Karpas-422 (cell line): ENCODE data around the gene ZNF710. TPM values are rescaled to one million over a fixed set of nuclear protein-coding genes. Genes with fewer than 3 reads are reported as not detected.

Experiments
- DNase-seq: peaks from one replicate; pipeline ENCODE4 v3.0.0-alpha.2; 2015
- H2AFZ ChIP-seq: fragments of 200-600 bp; sonication (generic); 2 replicates; pipeline ENCODE4 v1.6.1; 2014; ENCODE audit warnings: antibody characterized with exemption, low read length, mixed read lengths
- H3K27ac ChIP-seq: fragments of 200-600 bp; sonication (generic); 2 replicates; pipeline ENCODE4 v1.5.1; 2014; ENCODE audit warnings: mild to moderate bottlenecking, low read length, moderate library complexity
- H3K27me3 ChIP-seq: fragments of 200-600 bp; sonication (generic); 2 replicates; pipeline ENCODE4 v1.6.1; 2014; ENCODE audit warnings: low read length, mixed read lengths
- H3K36me3 ChIP-seq: fragments of 200-600 bp; sonication (generic); 2 replicates; pipeline ENCODE4 v1.6.1; 2014; ENCODE audit warnings: low read length, mixed read lengths; ENCODE audit not compliant: insufficient read depth
- H3K4me1 ChIP-seq: fragments of 200-600 bp; sonication (generic); 2 replicates; pipeline ENCODE4 v1.6.1; 2014; ENCODE audit warnings: mild to moderate bottlenecking, low read length, mixed read lengths
- H3K4me2 ChIP-seq: fragments of 200-600 bp; sonication (generic); 2 replicates; pipeline ENCODE4 v1.6.1; 2014; ENCODE audit warnings: low read length, low read depth, mild to moderate bottlenecking; ENCODE audit not compliant: poor library complexity, severe bottlenecking
- H3K4me3 ChIP-seq: fragments of 200-600 bp; sonication (generic); 2 replicates; pipeline ENCODE4 v1.5.1; 2014; ENCODE audit warnings: mild to moderate bottlenecking, antibody characterized with exemption, low read length, mixed read lengths
- H3K79me2 ChIP-seq: fragments of 200-600 bp; sonication (generic); 2 replicates; pipeline ENCODE4 v1.6.1; 2014; ENCODE audit warnings: mild to moderate bottlenecking, low read length, mixed read lengths
- H3K9ac ChIP-seq: fragments of 200-600 bp; sonication (generic); 2 replicates; pipeline ENCODE4 v1.6.0; 2014; ENCODE audit warnings: low read length
- H3K9me2 ChIP-seq: fragments of 200-600 bp; sonication (generic), shearing (Covaris generic); replicated peaks from 2 replicates; pipeline ENCODE4 v1.6.0; 2014; ENCODE audit warnings: mild to moderate bottlenecking, low read length, moderate library complexity; ENCODE audit not compliant: insufficient read depth
- H3K9me3 ChIP-seq: fragments of 300-700, 200-600 bp; sonication (generic); 2 replicates; pipeline ENCODE4 v1.6.1; 2014; ENCODE audit warnings: low read length, mixed read lengths
- H4K20me1 ChIP-seq: fragments of 200-600 bp; sonication (generic); 2 replicates; pipeline ENCODE4 v1.6.1; 2014; ENCODE audit warnings: mild to moderate bottlenecking, antibody characterized with exemption, low read length, low read depth; ENCODE audit not compliant: insufficient read depth
- total RNA-seq: library from RNA; depleted of rRNA; stranded (reverse); fragments of >200 nt; shearing (Covaris generic); gene quantifications from 2 replicates; pipeline ENCODE4 v1.2.3, GENCODE V29; 2014; ENCODE audit warnings: low replicate concordance

The ZNF710 gene
- total RNA-seq, 1 experiment from 2014 or later: 25.2 TPM

DNA sequence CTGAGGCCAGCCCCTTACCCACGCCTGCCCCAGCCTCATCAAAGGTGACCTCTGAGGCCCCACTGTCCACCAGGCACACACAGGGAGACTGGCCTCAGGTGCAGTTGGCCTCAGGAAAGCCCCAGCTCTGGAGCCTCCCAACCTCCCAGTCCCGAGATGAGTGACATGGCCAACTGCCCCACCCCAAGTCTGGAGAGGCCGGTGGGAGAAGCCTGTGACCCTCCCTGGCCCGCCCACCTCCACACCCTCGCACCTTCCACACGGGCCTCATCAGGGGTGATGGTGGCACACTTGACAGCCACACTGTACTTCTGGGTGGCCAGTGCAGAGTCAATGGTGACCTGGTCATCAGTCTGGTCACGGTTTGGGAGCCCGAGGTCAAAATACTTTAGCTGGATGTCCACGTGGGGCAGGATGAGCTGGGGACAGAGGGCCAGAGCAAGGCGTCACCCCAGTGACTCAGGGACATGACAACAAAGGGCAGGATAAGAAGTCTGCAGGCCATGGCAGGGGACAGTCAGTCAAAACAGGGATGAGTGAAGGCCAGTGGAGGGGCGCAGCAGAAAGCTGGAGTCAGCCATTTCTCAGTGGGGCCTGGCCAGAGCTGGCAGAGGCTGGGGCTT lies 89.2 kb downstream of the ZNF710 start:
- Histone ChIP-seq H3K27ac (no peak overlapping the region), H4K20me1 (no peaks in the 10 kb centered on the region), H3K9me2 (no peaks in the 10 kb centered on the region), H3K4me2 (no peak overlapping the region), H3K27me3 (no peaks in the 10 kb centered on the region), H3K4me1 (peaks cover 4% of the 10 kb centered on the region), H3K9ac (no peak overlapping the region), H2AFZ (no peak overlapping the region), H3K79me2 (peaks cover 15% of the 10 kb centered on the region), H3K36me3 (peaks cover 11% of the 10 kb centered on the region), H3K9me3 (no peaks in the 10 kb centered on the region), H3K4me3 (no peak overlapping the region)
- DNase-seq: no peak

DNA sequence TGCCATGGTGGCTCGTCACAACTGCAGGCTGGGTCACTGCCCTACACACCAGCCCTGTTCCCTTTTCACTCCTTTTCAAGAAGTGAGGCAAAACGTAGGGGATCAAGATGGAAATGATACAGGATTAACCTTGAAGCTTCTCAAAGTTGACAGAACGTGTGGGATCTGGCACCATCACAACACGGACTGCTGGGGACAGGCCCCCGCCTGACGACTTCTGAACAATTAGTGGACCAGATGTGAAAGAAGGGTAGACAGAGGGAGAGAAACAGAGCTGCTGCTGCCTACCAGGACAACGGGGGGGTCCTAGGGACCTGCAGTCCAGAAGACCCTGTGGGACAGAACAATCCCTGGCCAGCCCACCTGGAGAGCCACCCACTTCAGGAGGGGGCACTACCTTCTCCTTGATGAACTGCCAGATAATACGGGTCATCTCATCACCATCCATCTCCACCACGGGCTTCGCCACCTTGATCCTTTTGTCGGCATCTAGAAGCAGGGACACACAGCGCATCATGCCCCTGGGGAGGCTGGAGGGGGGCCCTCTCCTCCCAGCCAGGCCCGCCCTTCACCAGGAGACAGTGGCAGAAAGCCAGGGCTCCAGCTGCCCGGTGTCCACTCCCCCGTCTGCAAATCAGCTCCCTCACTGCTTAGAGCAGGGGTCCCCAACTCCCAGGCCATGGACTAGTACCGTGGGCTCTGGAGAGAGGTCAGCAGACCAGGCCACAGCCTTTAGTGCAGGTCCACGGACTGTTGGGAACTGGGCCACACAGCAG lies 90.2 kb downstream of the ZNF710 start:
- Histone ChIP-seq H3K9ac (no peak overlapping the region), H3K9me2 (no peaks in the 10 kb centered on the region), H3K27me3 (no peaks in the 10 kb centered on the region), H3K79me2 (peaks cover 25% of the 10 kb centered on the region), H3K4me3 (no peak overlapping the region), H3K4me1 (peaks cover 14% of the 10 kb centered on the region), H4K20me1 (no peaks in the 10 kb centered on the region), H3K36me3 (peaks cover 11% of the 10 kb centered on the region), H3K4me2 (no peak overlapping the region), H2AFZ (no peak overlapping the region), H3K27ac (no peak overlapping the region), H3K9me3 (no peaks in the 10 kb centered on the region)
- DNase-seq: no peak

DNA sequence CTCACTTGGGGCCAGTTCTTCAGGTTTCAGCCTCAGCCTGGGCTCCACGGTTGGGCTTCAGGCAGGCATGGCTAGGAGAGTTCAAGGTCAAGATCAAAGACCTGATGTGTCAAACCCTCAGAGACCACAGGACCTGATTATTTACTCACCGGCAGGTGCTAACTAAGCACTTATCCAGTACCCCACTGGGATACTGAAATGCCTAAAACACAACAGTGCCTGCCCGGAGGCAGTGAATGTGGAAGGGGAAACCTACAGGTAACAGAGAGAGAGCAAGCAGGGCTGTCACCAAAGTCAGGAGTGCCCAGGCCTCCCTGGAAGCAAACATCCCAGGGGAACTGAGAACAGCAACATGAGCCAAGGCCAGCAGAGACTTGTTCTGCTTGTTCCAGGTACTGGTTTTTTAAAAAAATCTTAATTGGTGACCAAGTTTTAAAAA lies 94.4 kb downstream of the ZNF710 start:
- Histone ChIP-seq H3K79me2 (peaks cover 43% of the 10 kb centered on the region), H2AFZ (no peak overlapping the region), H3K27me3 (no peaks in the 10 kb centered on the region), H3K9me3 (no peaks in the 10 kb centered on the region), H3K36me3 (no peaks in the 10 kb centered on the region), H3K27ac (peak overlapping the region; percentile 97), H4K20me1 (no peaks in the 10 kb centered on the region), H3K4me1 (peaks cover 56% of the 10 kb centered on the region), H3K9ac (no peak overlapping the region), H3K4me3 (no peak overlapping the region), H3K9me2 (no peaks in the 10 kb centered on the region), H3K4me2 (no peak overlapping the region)
- DNase-seq: no peak

DNA sequence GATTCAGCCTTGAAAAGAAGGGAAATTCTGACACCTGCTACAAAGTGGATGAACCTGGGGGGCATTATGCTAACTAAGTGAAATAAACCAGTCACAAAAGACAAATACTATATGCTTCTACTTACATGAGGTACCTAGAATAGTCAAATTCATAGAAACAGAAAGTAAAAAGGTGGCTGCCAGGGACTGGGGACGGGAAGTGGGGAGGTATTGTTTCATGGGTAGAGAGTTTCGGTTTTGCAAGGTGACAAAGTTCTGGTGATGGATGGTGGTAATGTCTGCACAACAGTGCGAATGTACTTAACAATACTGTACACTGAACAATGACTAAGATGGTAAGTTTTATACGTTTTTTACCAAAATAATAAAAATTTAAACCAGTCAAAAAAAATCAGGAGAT lies 96.4 kb downstream of the ZNF710 start:
- H3K27ac ChIP-seq: peak overlapping the region; percentile 97
- H3K9me2 ChIP-seq: no peaks in the 10 kb centered on the region
- H3K36me3 ChIP-seq: no peaks in the 10 kb centered on the region
- peak overlapping the region; percentile 44 for H3K4me3 ChIP-seq
- H3K9ac ChIP-seq: peak overlapping the region; percentile 89
- no peaks in the 10 kb centered on the region for H3K9me3 ChIP-seq
- H3K4me1 ChIP-seq: peaks cover 68% of the 10 kb centered on the region
- no peaks in the 10 kb centered on the region for H3K27me3 ChIP-seq
- H3K4me2 ChIP-seq: peak overlapping the region; percentile 89
- peaks cover 52% of the 10 kb centered on the region for H3K79me2 ChIP-seq
- peak; percentile 92 for DNase-seq
- H4K20me1 ChIP-seq: no peaks in the 10 kb centered on the region
- no peak overlapping the region for H2AFZ ChIP-seq

DNA sequence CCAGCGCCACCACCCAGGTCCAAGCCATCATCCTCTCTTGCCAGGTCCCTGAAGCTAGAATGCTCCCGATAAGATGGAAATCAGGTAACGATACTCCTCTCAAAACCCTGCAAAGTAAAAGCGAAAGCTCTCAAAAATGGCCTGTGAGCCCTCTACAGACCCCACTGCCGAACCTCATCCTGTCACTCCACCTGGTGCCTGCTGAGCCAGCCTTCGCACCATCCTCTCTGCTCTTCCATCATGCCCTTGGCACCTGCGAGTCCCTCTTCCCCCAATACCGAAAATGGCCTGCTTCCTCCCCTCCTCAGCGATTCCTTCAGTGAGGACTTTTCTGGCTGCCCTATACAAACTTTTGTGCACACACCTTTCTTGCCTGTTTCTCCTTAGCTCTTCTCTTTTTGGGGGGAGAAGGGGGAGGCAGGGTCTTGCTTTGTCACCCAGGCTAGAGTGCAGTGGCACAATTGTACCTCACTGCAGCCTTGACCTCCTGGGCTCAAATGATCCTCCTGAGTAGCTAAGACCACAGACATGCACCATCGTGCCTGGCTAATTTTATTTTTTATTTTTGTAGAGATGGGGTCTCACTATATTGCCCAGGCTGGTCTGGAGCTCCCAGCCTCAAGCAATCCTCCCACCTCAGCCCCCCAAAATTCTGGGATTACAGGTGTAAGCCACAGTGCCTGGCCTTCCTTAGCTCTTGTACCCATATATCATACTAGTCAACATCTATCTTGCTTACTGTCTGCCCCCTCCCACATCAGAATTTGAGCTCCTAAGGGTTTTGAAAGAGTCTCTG lies 98.1 kb downstream of the ZNF710 start:
- no peaks in the 10 kb centered on the region for H4K20me1 ChIP-seq
- H3K9me2 ChIP-seq: no peaks in the 10 kb centered on the region
- H3K4me1 ChIP-seq: peaks cover 72% of the 10 kb centered on the region
- peaks cover 43% of the 10 kb centered on the region for H3K79me2 ChIP-seq
- H3K36me3 ChIP-seq: no peaks in the 10 kb centered on the region
- peak overlapping the region; percentile 89 for H3K4me2 ChIP-seq
- peak; percentile 57 for DNase-seq
- H3K27ac ChIP-seq: peak overlapping the region; percentile 97
- no peaks in the 10 kb centered on the region for H3K27me3 ChIP-seq
- H3K9ac ChIP-seq: peak overlapping the region; percentile 89
- peak overlapping the region; percentile 75; the same call in 1 of the 2 replicates for H3K4me3 ChIP-seq
- no peak overlapping the region for H2AFZ ChIP-seq
- H3K9me3 ChIP-seq: no peaks in the 10 kb centered on the region

DNA sequence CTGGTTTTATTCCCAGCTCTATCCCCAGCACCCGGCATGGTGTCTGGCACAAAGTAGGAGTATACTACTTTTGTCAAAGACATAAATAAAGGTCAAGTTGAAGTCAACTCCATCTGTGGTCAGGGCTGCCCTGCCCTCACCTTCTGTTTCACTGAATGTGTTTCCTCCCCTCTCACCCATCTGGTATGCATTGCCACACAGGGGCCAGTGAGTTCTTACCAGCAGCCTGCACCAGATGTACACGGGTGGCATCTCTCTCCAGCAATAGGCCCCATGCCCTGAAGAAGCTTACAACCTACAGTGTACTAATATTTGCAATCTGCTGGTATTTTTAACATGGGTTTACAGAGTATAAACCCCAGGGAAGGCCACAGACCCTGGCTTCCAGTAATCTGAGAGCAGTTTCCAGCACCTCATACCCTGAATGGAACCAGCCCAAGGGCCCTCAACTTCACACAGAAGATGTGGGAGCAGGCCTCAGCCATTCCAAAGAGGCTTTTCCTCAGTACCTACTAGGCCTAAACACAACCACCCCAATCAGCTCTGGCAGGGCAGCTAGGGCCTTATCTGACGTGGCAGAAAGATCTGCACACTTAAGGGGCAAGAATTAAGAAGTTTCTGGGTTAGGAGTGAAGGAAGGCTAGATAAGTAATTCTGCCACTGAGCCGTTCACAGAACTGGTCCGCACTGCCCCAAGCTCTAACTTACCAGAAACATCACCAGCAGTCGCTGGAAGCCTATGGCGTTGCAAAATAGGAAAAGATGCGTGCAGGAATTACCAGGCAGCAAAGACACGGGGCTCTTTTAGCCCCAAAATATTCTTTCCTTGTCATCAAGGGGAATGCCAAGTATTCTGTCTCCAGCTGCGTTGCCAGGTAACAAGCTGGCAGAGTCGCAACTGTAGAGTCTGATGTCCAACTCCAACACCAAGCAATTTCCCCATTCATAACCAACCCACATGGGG lies 99.0 kb downstream of the ZNF710 start:
- peak overlapping the region; percentile 89 for H3K4me2 ChIP-seq
- peak overlapping the region; percentile 75 for H3K4me3 ChIP-seq
- DNase-seq: peak; percentile 62

DNA sequence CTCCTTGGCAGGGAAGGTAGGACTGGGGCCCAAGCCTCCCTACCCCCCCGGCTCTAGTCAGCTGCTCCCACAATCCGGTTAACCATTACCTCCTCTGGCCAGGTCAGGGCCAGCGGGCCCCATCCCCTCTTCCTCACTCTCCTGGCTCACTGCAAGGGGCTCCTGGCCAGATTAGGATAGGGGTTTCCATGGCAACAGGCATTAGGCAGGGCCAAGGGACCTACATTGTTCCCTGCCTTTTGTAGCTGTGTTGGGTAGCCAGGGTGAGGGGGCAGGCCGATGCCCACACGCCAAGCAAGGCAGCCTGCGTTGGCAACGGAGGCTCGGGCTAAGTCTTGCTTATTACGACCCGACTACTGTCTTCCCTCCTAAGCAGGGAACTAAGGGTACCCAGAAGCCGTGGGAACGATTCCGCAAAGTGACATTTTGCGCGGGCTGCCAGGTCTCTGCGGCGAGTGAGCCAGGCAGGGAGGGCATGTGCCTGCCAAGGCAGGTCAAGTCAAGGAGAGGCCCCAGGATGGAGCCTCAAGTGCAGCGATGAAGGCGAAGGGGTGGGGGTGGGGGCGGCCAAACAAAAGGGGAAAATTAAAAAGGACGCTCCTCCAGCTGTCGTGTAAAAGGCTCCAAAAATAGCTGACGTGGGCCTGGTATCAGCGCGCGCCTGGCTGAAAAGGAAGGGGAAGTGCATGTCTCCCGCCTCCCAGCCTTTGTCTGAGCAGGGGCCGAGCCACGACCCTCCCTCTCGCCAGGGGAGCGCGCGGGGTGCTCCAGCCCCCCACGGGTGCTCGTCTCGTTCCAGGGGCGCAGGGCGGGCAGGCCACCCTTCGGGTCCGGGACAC lies 100.2 kb downstream of the ZNF710 start:
- H3K27ac ChIP-seq: peak overlapping the region; percentile 97
- peaks cover 27% of the 10 kb centered on the region for H3K79me2 ChIP-seq
- H3K4me2 ChIP-seq: peak overlapping the region; percentile 89
- peak overlapping the region; percentile 75 for H3K4me3 ChIP-seq
- peaks cover 63% of the 10 kb centered on the region for H3K4me1 ChIP-seq
- DNase-seq: peak; percentile 78
- no peaks in the 10 kb centered on the region for H4K20me1 ChIP-seq
- no peaks in the 10 kb centered on the region for H3K9me3 ChIP-seq
- H2AFZ ChIP-seq: peak overlapping the region; percentile 54; the same call in 1 of the 2 replicates
- no peaks in the 10 kb centered on the region for H3K36me3 ChIP-seq
- H3K27me3 ChIP-seq: no peaks in the 10 kb centered on the region
- peak overlapping the region; percentile 89 for H3K9ac ChIP-seq
- H3K9me2 ChIP-seq: no peaks in the 10 kb centered on the region

More for the DNA sequence above, 99.0 kb downstream of the ZNF710 start:
- H4K20me1 ChIP-seq: no peaks in the 10 kb centered on the region
- H3K27ac ChIP-seq: peak overlapping the region; percentile 97
- no peaks in the 10 kb centered on the region for H3K9me2 ChIP-seq
- peaks cover 71% of the 10 kb centered on the region for H3K4me1 ChIP-seq
- H3K9me3 ChIP-seq: no peaks in the 10 kb centered on the region
- H3K79me2 ChIP-seq: peaks cover 38% of the 10 kb centered on the region
- peak overlapping the region; percentile 89 for H3K9ac ChIP-seq
- no peaks in the 10 kb centered on the region for H3K27me3 ChIP-seq
- no peaks in the 10 kb centered on the region for H3K36me3 ChIP-seq
- H2AFZ ChIP-seq: no peak overlapping the region
